ENCODE results near the gene R3HCC1L.

DNA sequence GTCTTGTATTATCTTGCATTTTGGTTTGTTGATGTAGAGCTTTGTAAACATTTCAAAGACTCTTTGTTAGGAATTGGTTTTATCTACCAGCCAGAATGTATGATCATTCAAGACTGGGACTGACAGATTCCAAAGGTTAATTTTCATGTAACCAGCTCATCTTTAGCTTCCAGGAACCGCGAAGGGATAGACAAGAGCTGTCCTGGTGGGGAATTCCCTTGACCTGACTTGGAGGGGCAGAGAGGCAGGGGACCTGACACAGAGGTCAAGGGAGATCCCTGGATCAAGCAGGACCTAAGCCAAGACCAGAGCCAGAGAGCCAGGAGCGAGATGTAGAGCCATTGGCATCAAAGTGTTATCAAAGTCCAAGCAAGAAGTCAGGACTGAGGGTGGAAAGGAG lies 140.1 kb downstream of the R3HCC1L start:
- TF ChIP-seq, protein P1, sequence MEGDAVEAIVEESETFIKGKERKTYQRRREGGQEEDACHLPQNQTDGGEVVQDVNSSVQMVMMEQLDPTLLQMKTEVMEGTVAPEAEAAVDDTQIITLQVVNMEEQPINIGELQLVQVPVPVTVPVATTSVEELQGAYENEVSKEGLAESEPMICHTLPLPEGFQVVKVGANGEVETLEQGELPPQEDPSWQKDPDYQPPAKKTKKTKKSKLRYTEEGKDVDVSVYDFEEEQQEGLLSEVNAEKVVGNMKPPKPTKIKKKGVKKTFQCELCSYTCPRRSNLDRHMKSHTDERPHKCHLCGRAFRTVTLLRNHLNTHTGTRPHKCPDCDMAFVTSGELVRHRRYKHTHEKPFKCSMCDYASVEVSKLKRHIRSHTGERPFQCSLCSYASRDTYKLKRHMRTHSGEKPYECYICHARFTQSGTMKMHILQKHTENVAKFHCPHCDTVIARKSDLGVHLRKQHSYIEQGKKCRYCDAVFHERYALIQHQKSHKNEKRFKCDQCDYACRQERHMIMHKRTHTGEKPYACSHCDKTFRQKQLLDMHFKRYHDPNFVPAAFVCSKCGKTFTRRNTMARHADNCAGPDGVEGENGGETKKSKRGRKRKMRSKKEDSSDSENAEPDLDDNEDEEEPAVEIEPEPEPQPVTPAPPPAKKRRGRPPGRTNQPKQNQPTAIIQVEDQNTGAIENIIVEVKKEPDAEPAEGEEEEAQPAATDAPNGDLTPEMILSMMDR (IDR thresholded peaks at IDR 0.05; ENCODE audit: low read depth, low read length, poor library complexity, severe bottlenecking) = no peak
- no peak for TF ChIP-seq EZH2phosphoT487 (IDR thresholded peaks at IDR 0.05; ENCODE audit: borderline replicate concordance, low read length)

Data from DOHH2 (cell line).